ENCODE results near the gene KRT6A.
"Not testable (repeated sequence)": the region's sequence is repeated elsewhere in the genome, so short reads cannot be mapped to it uniquely, and the experiment has no call there.

Gene KRT6A

GRCh38 chr12:52496590-52497071, 3.6 kb upstream of the KRT6A start:
- H3K4me3 ChIP-seq (ENCODE audit: low read depth, low read length) = no peak overlapping the region
- peak; percentile 67 for DNase-seq (ENCODE audit: low read depth, low spot score)
- in situ Hi-C loops (cut with HindIII; ENCODE audit: low sequenced_read_pairs) = no loop called here
- no peak for TF ChIP-seq CTCF (IDR thresholded peaks at IDR 0.05; ENCODE audit: low read depth, low read length)

GRCh38 chr12:52496054-52496453, 3.0 kb upstream of the KRT6A start:
- in situ Hi-C loops (cut with HindIII; ENCODE audit: low sequenced_read_pairs) = no loop called here

GRCh38 chr12:52495389-52495788, 2.3 kb upstream of the KRT6A start:
- peak; percentile 24 for DNase-seq (ENCODE audit: low read depth, low spot score)
- in situ Hi-C loops (cut with HindIII; ENCODE audit: low sequenced_read_pairs) = no loop called here
- no peak overlapping the region for H3K4me3 ChIP-seq (ENCODE audit: low read depth, low read length)
- no peak for TF ChIP-seq CTCF (IDR thresholded peaks at IDR 0.05; ENCODE audit: low read depth, low read length)

More at GRCh38 chr12:52496054-52496453, 3.0 kb upstream of the KRT6A start:
- no peak for DNase-seq (ENCODE audit: low read depth, low spot score)
- no peak for TF ChIP-seq CTCF (IDR thresholded peaks at IDR 0.05; ENCODE audit: low read depth, low read length)
- no peak overlapping the region for H3K4me3 ChIP-seq (ENCODE audit: low read depth, low read length)

DNA sequence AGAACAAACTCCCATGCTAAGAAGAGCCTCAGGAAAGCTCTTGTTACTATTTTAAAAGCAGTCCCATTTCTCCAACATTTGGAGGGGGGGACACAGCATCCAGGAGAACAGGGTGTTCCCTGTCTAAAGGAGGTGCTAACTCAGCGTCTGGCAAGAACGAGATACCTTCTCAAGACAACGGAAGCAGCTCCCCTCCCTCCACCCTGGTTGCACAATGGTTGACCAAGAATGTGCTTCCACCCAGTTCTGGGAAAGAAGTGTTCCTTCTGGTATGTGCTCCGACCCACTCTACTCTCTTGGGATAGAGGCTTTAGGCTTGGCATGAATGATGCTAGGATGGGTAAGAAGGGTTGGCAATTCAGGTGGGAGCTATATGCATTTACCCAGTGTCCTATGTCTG, 1.5 kb upstream of the KRT6A start:
- no peak for TF ChIP-seq CTCF (IDR thresholded peaks at IDR 0.05; ENCODE audit: low read depth, low read length)

DNA sequence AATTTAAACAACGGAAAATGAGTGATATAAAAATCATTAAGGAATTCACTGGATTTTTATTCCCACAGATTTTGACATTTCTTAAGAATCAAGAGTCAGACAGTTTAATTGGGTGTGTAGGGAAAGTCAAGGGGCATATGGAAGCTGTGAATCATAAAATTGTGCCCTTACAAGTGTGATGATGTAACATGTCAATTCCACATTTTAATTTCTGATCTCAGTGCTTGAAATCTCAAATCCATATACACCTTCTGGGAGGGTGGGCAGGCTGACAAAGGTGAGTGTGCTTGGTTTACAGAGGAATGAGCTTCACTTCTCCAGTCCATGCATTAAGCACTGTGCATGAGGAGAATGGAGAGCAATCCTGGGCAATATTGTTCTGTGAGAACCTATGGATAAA, 1.0 kb upstream of the KRT6A start:
- H3K4me3 ChIP-seq (ENCODE audit: low read depth, low read length) = no peak overlapping the region
- in situ Hi-C loops (cut with HindIII; ENCODE audit: low sequenced_read_pairs) = no loop called here
- DNase-seq (ENCODE audit: low read depth, low spot score) = no peak
- no peak for TF ChIP-seq CTCF (IDR thresholded peaks at IDR 0.05; ENCODE audit: low read depth, low read length)

More for the DNA sequence above, 1.5 kb upstream of the KRT6A start:
- no peak overlapping the region for H3K4me3 ChIP-seq (ENCODE audit: low read depth, low read length)
- no peak for DNase-seq (ENCODE audit: low read depth, low spot score)
- in situ Hi-C loops (cut with HindIII; ENCODE audit: low sequenced_read_pairs) = no loop called here

DNA sequence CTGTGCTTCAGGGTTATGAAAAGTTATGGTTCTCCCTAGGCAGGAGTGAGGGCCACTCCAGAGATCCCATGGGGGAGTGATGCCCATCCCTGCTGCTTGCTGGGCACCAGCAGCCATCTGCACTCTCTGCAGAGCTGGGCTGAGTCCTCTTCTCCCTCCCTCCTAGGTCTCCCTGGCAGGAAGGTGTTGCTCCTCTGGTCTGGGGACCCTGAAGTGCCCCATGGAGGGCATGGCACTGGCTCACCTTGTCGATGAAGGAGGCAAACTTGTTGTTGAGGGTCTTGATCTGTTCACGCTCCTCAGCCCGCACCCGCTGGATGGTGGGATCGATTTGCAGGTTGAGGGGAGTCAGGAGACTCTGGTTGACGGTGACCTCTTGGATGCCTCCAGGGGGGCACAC, 652 bp downstream of the KRT6A start:
- H3K4me3 ChIP-seq (ENCODE audit: low read depth, low read length); DNase-seq (ENCODE audit: low read depth, low spot score); in situ Hi-C loops (cut with HindIII; ENCODE audit: low sequenced_read_pairs): not testable (repeated sequence)

- DNase-seq (ENCODE audit: low read depth, low spot score); H3K4me3 ChIP-seq (ENCODE audit: low read depth, low read length); in situ Hi-C loops (cut with HindIII; ENCODE audit: low sequenced_read_pairs): not testable (repeated sequence)
Measured at GRCh38 chr12:52491495-52491894, 1.6 kb downstream of the KRT6A start.

DNA sequence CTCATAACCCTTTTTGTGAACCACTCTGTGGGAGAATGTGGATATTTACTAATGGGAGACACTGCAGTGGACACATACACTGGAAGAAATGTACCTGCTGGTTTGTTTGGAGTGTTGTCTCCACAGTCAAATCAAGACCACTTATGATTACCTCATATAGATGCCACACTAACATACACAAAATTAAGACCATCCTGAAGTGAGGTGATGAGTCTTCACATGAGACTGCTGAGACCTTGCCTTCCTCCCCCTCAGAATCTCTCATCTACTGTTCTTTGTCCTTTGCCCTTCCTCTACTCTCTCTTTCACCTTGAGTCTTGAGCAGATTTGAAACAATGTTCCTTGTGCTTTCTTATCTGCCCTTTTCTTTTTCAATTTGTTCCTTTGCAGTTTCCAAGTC, 4.3 kb downstream of the KRT6A start:
- TF ChIP-seq CTCF (IDR thresholded peaks at IDR 0.05; ENCODE audit: low read depth, low read length) = no peak
- in situ Hi-C loops (cut with HindIII; ENCODE audit: low sequenced_read_pairs) = no loop called here
- DNase-seq (ENCODE audit: low read depth, low spot score) = no peak
- H3K4me3 ChIP-seq (ENCODE audit: low read depth, low read length) = no peak overlapping the region

- in situ Hi-C loops (cut with HindIII; ENCODE audit: low sequenced_read_pairs) = not testable (repeated sequence)
Measured at GRCh38 chr12:52487744-52488443, 5.2 kb downstream of the KRT6A start.

More at GRCh38 chr12:52487744-52488443, 5.2 kb downstream of the KRT6A start:
- not testable (repeated sequence) for DNase-seq (ENCODE audit: low read depth, low spot score); H3K4me3 ChIP-seq (ENCODE audit: low read depth, low read length)

All from astrocyte of the spinal cord (primary cell).